Measurements from ENCODE around the gene WDR55.
"Not testable (repeated sequence)": the region's sequence is repeated elsewhere in the genome, so short reads cannot be mapped to it uniquely, and the experiment has no call there.

The WDR55 gene

DNA sequence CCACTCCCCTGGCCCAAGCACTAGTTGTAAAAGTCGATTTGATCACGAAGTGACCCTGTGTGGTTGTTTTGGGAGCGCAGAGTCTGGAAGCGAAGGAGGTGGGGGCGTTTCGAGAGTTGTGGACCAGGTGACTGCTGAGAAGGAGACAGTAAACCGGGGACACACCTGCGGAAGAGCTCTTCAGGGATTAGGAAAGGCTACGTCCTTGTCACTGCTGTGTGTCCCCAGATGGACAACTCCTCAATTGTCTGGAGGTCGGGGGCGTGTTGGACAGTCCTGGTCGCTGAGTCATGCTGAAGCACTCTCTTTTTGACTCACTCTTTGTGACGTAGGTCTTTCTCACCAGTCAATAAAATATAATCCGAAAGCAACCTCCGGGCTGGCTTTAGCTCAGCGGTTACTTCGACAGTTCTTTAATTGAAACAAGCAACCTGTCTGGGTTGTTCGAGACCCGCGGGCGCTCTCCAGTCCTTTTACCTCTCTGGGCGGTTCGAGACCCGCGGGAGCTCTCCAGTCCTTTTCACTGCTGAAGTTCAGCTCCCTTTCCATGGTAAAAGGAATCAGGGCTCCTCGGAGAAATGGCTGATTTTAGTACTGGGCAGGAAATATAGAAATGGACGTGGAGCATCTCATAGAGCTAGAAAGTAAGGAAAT lies 46.3 kb downstream of the WDR55 start:
- FAIRE-seq (peak; percentile 84), DNase-seq (ENCODE audit: low spot score) (peak; percentile 99)

- FAIRE-seq (no peak), DNase-seq (ENCODE audit: low spot score) (no peak)
These were observed 47.1 kb downstream of the WDR55 start for GRCh38 chr5:140711794-140712193.

- no peak for DNase-seq (ENCODE audit: low spot score)
- FAIRE-seq: no peak
These were observed 48.9 kb downstream of the WDR55 start for GRCh38 chr5:140713562-140714094.

- not testable (repeated sequence) for FAIRE-seq; DNase-seq (ENCODE audit: low spot score)
These were observed 51.5 kb downstream of the WDR55 start for GRCh38 chr5:140716238-140716637.

GRCh38 chr5:140718266-140718592 lies 53.5 kb downstream of the WDR55 start:
- DNase-seq (ENCODE audit: low spot score) (no peak), FAIRE-seq (no peak)

GRCh38 chr5:140720738-140721137 lies 56.0 kb downstream of the WDR55 start:
- not testable (repeated sequence) for FAIRE-seq; DNase-seq (ENCODE audit: low spot score)

- not testable (repeated sequence) for FAIRE-seq; DNase-seq (ENCODE audit: low spot score)
These were observed 56.7 kb downstream of the WDR55 start for GRCh38 chr5:140721395-140721794.
